Hepatocyte (in vitro differentiated cells): ENCODE results near the gene HRG.

Experiments used
- EZH2 ChIP-seq: fragments of 200-600 bp; sonication (generic); IDR thresholded peaks from 2 replicates; pipeline ENCODE4 v1.6.1; 2016; ENCODE audit warnings: antibody characterized with exemption, mild to moderate bottlenecking, borderline replicate concordance
- EZH2phosphoT487 ChIP-seq: fragments of 200-600 bp; sonication (generic); IDR thresholded peaks from one replicate; pipeline ENCODE4 v1.6.1; 2018; ENCODE audit warnings: antibody characterized with exemption, mild to moderate bottlenecking, low read depth, moderate library complexity; ENCODE audit not compliant: unreplicated experiment, severe bottlenecking
- TF ChIP-seq, protein P1 (sequence below): fragments of 200-600 bp; sonication (generic); IDR thresholded peaks from 2 replicates; pipeline ENCODE4 v1.5.1; 2016; ENCODE audit warnings: antibody characterized with exemption, mild to moderate bottlenecking; ENCODE audit not compliant: poor library complexity

- TF ChIP-seq, protein P1, sequence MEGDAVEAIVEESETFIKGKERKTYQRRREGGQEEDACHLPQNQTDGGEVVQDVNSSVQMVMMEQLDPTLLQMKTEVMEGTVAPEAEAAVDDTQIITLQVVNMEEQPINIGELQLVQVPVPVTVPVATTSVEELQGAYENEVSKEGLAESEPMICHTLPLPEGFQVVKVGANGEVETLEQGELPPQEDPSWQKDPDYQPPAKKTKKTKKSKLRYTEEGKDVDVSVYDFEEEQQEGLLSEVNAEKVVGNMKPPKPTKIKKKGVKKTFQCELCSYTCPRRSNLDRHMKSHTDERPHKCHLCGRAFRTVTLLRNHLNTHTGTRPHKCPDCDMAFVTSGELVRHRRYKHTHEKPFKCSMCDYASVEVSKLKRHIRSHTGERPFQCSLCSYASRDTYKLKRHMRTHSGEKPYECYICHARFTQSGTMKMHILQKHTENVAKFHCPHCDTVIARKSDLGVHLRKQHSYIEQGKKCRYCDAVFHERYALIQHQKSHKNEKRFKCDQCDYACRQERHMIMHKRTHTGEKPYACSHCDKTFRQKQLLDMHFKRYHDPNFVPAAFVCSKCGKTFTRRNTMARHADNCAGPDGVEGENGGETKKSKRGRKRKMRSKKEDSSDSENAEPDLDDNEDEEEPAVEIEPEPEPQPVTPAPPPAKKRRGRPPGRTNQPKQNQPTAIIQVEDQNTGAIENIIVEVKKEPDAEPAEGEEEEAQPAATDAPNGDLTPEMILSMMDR, result no peak
- TF ChIP-seq EZH2 (no peak), EZH2phosphoT487 (no peak)
Observed at GRCh38 chr3:186705882-186706780, 40.3 kb downstream of the HRG start.
